Panc1 (cell line): ENCODE results near the gene SLC46A1. TPM values are rescaled to one million over a fixed set of nuclear protein-coding genes. Genes with fewer than 3 reads are reported as not detected.

ENCODE experiments used
- ATAC-seq: fragments of 200-7000 bp; cut with Tn5 transposase; 2 replicates; pipeline ENCODE4 v1.9.1; 2020; ENCODE audit warnings: mild to moderate bottlenecking, moderate library complexity
- BruUV-seq: library from RNA; stranded (reverse); fragments of 400-500 nt; replicated peaks from 2 replicates; lab custom pipeline; 2021; lab: Mats Ljungman, UMichigan
- CTCF ChIA-PET: fragments of 300-600 bp; sonication (Branson Sonifier 250); formaldehyde crosslinking; loops from one replicate; lab custom pipeline; 2022; ENCODE audit warnings: antibody characterized with exemption; lab: Charles Lee
- POLR2A ChIA-PET: fragments of 300-600 bp; sonication (Branson Sonifier 250); formaldehyde crosslinking; loops from one replicate; lab custom pipeline; 2022; ENCODE audit warnings: antibody characterized with exemption; lab: Charles Lee
- DNase-seq: peaks from one replicate; pipeline ENCODE4 v3.0.0-alpha.2; 2010; ENCODE audit warnings: low read depth, low spot score
- H3K27ac ChIP-seq: 2 replicates; pipeline ENCODE4 v1.5.1; 2011; ENCODE audit warnings: mild to moderate bottlenecking, low read length, inconsistent platforms
- H3K27me3 ChIP-seq: fragments of 200-500 bp; sonication (Bioruptor generic); 2 replicates; pipeline ENCODE4 v1.6.0; 2014; ENCODE audit warnings: low read length, inconsistent platforms; ENCODE audit not compliant: control insufficient read depth, insufficient read depth
- H3K36me3 ChIP-seq: fragments of 200-500 bp; sonication (Bioruptor generic); 2 replicates; pipeline ENCODE4 v1.5.1; 2014; ENCODE audit warnings: inconsistent platforms, mild to moderate bottlenecking, low read length, moderate library complexity; ENCODE audit not compliant: control insufficient read depth, insufficient read depth
- H3K4me1 ChIP-seq: 2 replicates; pipeline ENCODE4 v1.5.1; 2011; ENCODE audit warnings: inconsistent platforms, mild to moderate bottlenecking, low read length, moderate library complexity; ENCODE audit not compliant: control insufficient read depth, insufficient read depth
- H3K4me3 ChIP-seq, 2 experiments: 2 replicates each; pipeline ENCODE4 v1.5.1; 2011 to 2012; ENCODE audit warnings: low read depth in 2 of 2, low read length in 2 of 2, mild to moderate bottlenecking in 2 of 2, inconsistent platforms in 1 of 2, moderate library complexity in 1 of 2
- H3K9me3 ChIP-seq: fragments of 200-500 bp; sonication (Bioruptor generic); 2 replicates; pipeline ENCODE4 v1.5.1; 2014; ENCODE audit warnings: low read depth, mild to moderate bottlenecking, inconsistent platforms, low read length, moderate library complexity; ENCODE audit not compliant: control insufficient read depth, insufficient read depth
- CTCF ChIP-seq: fragments of 450-650 bp; IDR thresholded peaks from 2 replicates; pipeline ENCODE4 v1.5.1; 2017; ENCODE audit warnings: mild to moderate bottlenecking
- REST ChIP-seq, 2 experiments: IDR thresholded peaks; 2 replicates each; pipeline ENCODE4 v1.6.1; 2011 to 2012; ENCODE audit warnings: low read depth in 2 of 2, control low read depth in 1 of 2, low read length in 1 of 2, mild to moderate bottlenecking in 1 of 2, moderate library complexity in 1 of 2; ENCODE audit not compliant: insufficient read depth in 1 of 2
- in situ Hi-C: cut with HindIII; loops from 2 replicates; pipeline ENCODE4 v1.10.0; 2016; ENCODE audit warnings: low sequenced_read_pairs, low pct_unique_long_range_greater_than_20kb
- intact Hi-C: fragments of 100-400 bp; cut with micrococcal nuclease; formaldehyde crosslinking; loops from one replicate; pipeline ENCODE4 v1.10.0; 2022; ENCODE audit not compliant: unreplicated experiment
- total RNA-seq: library from RNA; stranded (reverse); gene quantifications from one replicate; pipeline ENCODE4 v1.2.1, GENCODE V29; 2021; ENCODE audit not compliant: unreplicated experiment

Gene SLC46A1
- total RNA-seq, 1 experiment from 2014 or later: 16.9 TPM

GRCh38 chr17:28348979-28349378, 57.0 kb downstream of the SLC46A1 start:
- CTCF ChIA-PET: interaction anchor here (0.6 kb wide), 1 partner anchor 78 kb away, joined by 4 read pairs; no protein-coding TSS in a partner anchor
- intact Hi-C loops: no loop called here

GRCh38 chr17:28347261-28347891, 58.6 kb downstream of the SLC46A1 start:
- intact Hi-C loops: no loop called here
- peak; percentile 70 for ATAC-seq
- POLR2A ChIA-PET: interaction anchor here (0.5 kb wide), 1 partner anchor 197 kb away, joined by 5 read pairs; no protein-coding TSS in a partner anchor

More at GRCh38 chr17:28348979-28349378, 57.0 kb downstream of the SLC46A1 start:
- no peak overlapping the region for H3K4me3 ChIP-seq
- no peak for TF ChIP-seq CTCF
- no peaks in the 10 kb centered on the region for H3K27me3 ChIP-seq
- no peaks in the 10 kb centered on the region for H3K9me3 ChIP-seq
- peaks cover 26% of the 10 kb centered on the region for H3K4me1 ChIP-seq
- BruUV-seq: no TSS peak
- ATAC-seq (no peak), DNase-seq (no peak)
- in situ Hi-C loops: no loop called here
- H3K27ac ChIP-seq: no peak overlapping the region
- POLR2A ChIA-PET: interaction anchor here (0.9 kb wide), 1 partner anchor 9 kb away, joined by 4 read pairs; the partner anchor contains the start of gene POLDIP2
- peaks cover 20% of the 10 kb centered on the region for H3K36me3 ChIP-seq

More at GRCh38 chr17:28347261-28347891, 58.6 kb downstream of the SLC46A1 start:
- Histone ChIP-seq H3K27ac (peak overlapping the region; percentile 65; the same call in 1 of the 2 replicates), H3K4me1 (peaks cover 26% of the 10 kb centered on the region), H3K27me3 (no peaks in the 10 kb centered on the region), H3K4me3 (no peak overlapping the region), H3K36me3 (peaks cover 10% of the 10 kb centered on the region), H3K9me3 (no peaks in the 10 kb centered on the region)
- TF ChIP-seq CTCF (no peak), REST (IDR thresholded peaks at IDR 0.05; ENCODE audit: insufficient read depth in 1 of 2, low read depth in 2 of 2, low read length in 1 of 2) (0 out of 4 replicates have a peak, but pooled peaks of 1 of the 2 experiments have one; percentile 30)
- in situ Hi-C loops: no loop called here
- TSS peak; percentile 23 for BruUV-seq
- no peak for DNase-seq
- CTCF ChIA-PET: interaction anchor here (0.7 kb wide), 2 partner anchors 12 to 28 kb away, joined by 3 to 5 read pairs; partner anchors contain the start of genes IFT20 and TNFAIP1
